Measurements from ENCODE around the gene CD96.

GRCh38 chr3:111619833-111620232 is 77.8 kb downstream of the CD96 start:
- TF ChIP-seq CTCF (IDR thresholded peaks at IDR 0.05; ENCODE audit: poor library complexity) = no peak
- no peak for TF ChIP-seq EZH2phosphoT487 (IDR thresholded peaks at IDR 0.05; ENCODE audit: low read depth, severe bottlenecking, unreplicated experiment)
- no peak for TF ChIP-seq EZH2 (IDR thresholded peaks at IDR 0.05; ENCODE audit: borderline replicate concordance)

All from hepatocyte (in vitro differentiated cells).